NCI-H2107 (cell line): ENCODE data around the gene RYK.
"Not testable (repeated sequence)": the region's sequence is repeated elsewhere in the genome, so short reads cannot be mapped to it uniquely, and the experiment has no call there.

ENCODE experiments used
- DNase-seq: peaks from one replicate; lab custom pipeline; 2025; lab: John Stamatoyannopoulos, UW

RYK gene

DNA sequence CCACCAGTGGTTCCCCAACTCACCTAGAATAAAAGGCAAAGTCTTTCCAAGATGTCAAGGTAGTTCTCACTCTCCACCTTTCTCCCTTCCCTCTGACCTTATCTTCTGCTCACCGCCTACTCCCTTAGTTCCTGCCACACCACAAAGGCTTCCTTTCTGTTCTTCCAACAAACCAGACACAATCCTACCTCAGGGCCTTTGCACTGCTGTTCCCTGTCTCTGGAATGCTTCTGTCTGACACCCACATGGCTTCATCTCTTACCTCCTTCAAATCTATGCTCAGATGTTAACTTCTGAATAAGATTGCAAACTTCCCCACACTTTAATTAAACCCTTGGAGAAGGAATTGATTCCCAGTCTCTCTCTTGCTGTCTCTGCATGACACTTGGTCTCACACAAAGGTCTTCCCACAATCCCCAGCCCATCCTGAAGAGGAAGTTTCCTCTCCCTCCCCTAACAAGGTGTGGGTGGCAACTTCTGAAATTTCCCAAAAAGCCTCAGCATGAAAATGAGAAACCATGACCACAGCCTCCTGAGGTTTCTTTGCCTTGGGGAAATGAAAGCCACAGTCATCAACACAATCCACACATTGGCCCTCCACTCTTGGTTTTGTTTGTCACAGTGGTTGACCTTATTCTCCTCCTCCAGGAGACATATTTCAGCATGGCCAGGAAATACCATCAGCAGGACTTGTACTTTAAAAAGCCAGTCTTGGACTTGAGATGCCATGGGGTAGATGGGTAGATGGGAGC lies 3.0 kb upstream of the RYK start:
- DNase-seq: no peak

DNA sequence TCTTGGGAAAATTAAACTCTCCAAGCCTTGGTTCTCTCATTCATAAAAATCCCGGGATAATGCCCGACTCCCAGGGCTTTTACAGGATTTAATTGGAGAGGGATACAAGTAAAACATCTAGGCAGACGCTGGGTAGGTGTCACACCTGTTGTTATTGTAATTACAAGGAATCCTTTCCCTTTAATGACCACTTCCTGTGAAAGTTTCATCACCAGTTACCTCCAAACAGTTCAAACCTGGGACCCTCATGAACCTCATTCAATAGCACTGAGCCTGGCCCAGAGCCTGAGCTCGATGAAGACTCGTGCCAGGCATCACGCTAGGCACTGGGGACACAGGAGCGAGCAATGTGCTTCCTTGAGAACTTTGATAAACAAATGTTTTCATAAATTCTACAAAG lies 2.1 kb upstream of the RYK start:
- DNase-seq: no peak

DNA sequence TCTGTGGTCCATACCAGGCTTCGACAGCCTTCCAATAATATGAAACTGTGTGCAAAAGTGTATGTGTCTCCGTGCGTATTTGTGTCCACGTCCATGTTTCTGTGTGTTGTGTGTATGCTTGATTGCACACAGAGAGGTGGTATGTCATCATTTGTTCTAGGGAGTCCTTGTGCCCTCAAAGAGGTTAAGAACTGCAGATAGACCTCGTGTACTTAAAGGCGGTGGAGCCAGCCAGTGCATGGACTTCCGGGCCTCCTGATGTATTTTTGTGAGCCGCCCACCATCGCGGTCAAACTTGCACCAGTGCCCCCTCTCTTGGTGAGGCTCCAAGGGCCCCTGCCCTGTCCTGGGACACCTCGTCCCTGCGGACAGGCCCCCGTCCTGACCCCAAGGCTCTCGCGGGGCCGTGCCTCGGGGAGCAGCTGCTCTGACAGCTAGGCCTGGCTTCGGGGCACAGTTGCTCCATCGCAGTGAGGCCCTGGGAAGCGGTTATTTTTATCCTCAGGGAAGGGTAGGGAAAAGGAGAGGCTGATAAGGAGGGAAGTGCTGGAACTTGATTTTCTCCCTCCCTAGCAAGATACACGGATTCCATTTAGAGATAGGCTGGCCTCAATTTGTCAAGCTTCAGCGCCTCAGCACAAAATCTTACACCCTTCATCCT lies 1.2 kb upstream of the RYK start:
- DNase-seq: no peak

DNA sequence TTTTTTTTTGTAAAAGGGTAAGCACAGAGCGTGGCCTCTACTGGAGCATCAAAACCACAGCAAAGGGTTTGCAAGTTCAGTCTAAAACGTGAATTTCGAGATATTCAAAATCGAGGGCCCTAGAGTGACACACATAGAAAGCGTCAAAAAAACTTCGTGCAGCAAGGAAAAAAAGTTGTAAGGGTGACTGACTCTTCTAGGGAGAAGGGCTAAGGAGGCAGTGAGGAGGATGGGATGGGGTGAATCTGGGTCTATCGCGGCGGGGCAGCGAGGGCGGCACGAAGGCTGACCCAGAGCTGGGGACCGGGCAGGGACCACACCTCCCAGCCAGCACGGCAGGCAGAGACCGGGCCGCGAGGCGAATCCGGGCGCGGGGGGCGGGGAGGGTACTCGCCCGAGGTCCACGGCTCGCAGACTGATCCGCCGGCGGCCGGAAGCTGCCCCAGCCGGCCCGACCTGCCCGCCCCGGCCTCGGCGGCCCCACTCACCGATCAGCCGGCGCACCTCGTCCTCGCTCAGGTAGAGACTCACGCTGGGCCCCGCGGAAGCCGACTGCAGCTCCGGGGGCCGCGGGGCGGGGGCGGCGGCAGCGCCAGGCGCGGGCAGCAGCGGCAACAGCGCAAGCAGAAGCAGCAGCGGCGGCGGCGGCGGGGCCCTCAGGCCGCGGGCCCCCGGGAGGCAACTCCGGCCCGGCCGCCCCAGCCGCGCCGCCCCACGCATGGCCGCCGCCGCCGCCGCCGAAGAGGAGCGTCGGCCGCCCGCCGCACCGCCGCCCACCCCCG lies 533 bp downstream of the RYK start:
- DNase-seq: no peak

DNA sequence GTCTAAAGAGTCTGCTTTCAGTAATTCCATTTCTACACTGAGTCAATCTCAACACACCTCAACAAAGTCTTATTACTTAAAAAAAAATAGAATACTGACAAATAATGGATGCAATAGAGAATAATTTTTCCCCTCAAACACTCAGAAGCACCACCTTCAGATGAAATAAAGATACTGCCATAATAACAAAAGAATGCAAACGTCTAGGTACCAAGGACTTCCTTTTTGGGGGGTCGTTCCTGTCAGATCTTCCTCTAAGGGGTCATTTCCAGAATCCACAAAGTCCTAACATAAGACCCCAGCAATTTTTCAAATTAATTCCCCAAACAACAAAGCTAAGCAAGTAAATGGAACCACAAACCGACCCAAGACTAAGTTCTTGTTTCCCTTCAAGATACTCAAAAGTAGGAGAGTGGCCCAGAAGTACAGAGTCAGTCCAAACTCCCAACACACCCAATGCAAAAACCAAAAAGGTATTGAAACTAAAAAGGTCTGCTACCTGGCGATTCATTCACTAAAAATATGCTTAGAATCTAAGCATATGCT lies 1.3 kb downstream of the RYK start:
- no peak for DNase-seq

DNA sequence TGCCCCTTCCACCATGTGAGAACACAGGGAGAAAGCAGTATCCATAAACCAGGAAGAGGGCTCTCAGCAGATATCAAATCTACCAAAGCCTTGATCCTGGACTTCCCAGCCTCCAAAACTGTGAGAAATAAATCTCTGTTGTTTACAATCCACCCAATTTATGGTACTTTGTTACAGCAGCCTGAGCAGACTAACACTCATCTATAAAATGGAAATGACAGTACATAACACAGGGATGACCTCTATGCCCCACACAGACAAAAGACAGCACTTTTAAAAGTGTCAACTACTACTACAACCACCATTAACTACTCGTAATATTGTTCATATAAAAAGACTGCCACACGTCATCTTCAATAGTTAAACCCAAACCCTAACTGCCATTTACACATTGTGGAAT lies 5.7 kb downstream of the RYK start:
- DNase-seq: no peak

DNA sequence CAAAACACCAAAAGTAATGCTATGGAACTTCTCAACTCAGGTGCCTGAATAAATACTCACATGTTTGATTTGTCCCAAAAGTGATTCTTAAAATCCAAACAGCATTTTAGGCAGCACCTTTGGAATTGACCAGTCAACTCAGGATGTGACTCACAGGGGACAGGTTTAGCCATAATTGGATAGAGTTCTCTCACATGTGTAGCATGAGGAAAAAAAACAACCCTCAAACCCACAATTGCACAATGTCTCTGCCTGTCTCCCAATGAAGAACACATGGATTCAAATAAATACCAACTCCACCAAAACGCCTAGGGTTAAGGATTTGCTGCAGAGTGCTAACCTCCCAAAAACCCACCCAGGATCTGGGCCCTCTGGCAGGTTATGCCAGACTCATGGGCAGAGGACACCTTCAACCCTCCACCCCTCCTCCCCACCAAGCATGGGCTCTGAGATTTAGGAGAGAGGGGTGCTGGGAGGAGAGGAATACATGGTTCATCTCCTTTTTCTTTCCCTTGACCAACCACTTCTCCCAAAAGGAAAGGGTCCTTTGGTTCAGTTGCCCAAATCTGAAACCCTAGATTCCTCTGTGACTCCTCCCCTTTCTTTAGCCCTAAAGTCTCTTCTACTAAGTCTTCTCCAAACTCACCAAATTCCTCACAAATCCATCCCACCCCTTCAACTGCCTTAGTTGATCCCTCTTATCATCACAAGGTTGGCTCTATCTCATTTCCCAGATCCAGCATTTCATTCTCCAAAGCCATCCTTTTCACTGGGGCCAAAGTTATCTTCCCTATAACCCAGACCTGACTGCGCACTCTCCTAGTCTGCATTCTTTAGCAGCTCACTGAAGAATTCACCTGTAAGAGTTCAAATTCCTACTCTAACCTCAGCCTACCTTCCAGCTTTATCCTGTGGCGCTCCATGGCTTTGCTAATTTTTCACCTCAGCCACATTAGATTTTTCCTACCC lies 7.7 kb downstream of the RYK start:
- DNase-seq: no peak

DNA sequence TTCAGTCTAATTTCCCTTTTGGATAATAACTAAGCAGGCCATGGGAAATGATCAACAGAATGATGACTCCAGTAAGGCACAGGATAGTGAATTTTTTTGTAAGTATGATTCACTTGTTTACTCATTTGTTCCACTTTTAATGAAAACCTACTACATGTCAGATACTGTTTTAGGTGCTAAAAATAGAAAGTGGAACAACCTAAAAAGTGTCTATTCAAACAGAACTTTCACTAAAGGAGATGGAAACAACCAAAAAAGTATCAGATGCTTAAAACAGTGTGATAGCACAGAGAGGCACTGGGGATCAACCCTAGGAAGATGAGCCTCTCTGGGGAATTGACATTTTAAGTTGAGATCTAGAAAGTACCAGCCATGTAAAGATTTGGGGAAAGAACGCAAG lies 11.1 kb downstream of the RYK start:
- DNase-seq: no peak

DNA sequence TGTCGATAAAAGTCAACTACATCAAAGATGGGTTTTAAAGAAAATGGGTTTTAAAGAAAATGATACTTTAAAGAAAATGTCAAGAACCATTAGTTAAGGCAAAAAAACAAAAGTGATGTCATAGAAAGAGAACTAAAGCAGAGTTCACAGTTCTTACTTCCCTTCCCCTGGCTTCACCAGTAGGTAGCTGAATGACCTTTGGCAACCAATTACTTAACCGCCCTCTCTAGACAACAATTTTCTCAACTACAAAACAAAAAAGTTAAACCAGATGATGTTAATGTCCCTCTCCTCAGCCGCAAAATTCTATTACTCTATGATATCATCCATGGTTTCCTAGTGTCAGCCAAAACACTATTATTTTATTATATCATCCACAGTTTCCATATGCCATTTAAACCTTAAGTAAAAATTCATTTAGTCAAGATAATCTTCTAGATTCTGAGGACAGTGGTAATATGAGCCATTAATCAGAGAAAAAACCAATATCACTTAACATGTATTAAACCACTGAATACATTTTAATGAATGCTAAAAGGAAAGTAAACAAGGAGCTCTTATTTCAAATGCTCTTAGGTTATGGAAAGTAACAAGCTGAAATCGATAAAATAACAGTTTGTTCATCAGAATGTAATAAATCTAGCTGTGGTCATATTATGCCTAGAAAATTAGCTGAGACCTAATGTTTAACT lies 13.1 kb downstream of the RYK start:
- DNase-seq: no peak

DNA sequence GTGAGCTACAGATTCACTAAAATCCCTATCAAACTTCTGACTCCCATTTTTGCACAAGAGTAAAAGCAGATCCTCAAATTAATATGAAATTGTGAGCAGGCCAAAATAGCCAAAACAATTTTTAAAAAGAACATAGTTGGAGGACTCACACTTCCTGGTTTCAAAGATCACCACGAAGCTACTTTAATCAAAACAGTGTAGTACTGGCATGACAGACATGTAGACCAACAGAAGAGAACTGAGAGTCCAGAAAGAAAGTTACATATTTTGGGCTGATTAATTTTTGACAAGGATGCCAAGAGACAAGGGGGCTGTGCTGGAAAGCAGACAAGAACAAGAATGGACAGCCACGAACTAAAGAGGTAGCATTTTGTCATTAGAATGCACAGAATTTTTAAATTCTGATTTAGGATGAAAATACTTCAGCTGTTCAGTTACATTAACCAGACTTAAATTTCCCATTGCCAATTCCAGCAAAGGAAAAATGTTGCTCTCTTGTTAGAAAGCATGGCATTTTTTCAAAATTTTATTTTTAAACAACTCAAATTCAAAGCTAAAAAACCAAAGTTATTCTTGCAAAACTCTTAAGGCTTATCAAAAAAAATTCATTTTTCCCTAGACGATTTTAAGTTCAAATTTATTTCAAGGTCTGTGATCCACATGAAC lies 14.0 kb downstream of the RYK start:
- no peak for DNase-seq

DNA sequence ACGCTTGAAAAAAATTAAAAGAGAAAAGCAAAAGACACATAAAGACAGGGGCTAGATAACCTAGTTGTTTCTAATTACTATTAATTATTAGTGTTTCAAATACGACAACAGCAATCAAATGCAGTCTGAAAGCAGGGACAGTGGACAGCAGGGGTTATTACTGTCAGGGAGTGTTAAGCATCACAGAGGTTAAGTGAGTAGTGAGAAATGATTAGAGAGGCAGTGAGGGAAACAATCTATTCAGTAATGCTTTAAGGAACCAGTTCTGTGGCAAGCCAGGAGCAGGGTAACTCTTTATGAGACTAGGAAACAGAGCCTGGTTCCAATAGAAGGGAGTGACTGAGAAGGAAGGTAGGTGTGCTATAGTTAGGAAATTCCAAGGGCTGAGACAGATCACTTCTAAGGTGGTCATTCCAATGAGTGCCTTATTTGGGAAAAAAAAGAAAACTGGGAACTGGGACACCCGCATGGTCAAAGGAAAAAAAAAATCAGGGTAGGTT lies 15.0 kb downstream of the RYK start:
- no peak for DNase-seq

DNA sequence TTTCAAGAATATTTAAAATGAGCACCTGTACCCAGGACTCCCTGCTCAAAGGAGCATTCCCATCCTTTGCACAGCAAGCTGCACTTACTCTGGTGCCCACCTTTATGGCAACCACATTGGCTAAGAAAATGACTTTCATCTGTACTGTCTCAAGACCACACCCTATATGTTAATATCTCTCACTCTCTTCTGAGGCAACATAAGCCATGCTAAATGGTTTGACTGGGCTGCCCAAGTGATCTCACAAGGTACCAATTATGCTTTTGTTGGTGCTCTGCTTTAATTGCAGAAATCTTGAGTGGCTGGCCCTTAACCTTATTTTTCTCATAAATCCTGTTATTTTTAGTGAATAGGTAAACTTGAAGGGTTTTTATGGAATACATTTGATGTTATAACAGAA lies 17.7 kb downstream of the RYK start:
- no peak for DNase-seq

DNA sequence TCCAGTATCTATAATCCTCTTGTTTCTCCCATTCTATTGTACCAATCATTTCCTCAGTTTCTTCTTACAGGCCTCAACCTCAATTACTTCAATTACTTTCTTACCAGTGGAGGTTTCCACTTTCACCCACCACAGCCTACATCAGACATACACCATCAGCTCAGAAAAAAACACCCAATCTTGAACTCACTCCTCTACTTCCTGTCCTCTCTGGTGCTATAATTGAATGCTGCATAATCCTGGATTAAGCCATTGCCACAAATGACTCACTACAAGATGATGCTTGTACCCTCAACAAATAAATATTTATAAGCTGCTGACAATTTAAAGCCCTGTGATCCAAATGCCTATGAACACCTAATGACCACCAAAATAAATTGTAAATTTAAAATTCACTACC lies 18.5 kb downstream of the RYK start:
- no peak for DNase-seq

DNA sequence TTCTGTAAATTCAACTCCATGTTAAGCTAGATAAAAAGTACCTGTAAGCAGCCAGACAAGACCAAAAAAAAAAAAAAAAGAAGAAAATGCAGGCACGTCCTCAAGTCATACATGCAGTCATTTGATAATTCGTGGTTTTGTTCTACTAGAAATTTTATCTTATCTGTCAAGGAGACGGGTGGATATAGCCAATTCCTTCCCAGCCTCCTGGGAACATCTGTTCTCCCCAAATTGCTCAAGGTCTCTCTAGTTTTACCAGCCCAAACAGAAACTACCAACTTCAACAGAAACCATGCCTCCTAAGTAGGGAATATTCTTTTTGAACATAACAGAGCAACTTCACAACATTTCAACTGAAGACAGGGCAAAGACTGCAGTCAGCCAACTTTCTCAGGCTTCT lies 19.5 kb downstream of the RYK start:
- DNase-seq: no peak

DNA sequence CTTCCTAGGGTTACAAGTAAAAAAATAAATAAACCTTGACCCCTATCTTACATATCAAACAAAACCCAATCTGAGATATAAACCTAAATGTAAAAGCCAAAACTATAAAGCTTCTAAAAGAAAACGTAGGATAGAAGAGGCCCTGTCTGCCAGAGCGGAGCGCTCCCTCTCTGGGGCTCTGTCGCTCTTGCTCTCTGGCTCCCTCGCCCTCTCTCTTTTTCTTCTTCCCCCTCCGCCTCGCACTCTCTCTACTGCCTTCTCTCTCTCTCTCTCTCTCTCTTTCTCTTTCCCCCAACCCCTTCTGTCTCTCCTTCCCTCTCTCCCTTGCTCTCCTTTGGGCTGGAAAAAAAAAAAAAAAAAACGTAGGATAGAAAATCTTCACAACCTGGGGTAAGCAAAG lies 21.6 kb downstream of the RYK start:
- no peak for DNase-seq

DNA sequence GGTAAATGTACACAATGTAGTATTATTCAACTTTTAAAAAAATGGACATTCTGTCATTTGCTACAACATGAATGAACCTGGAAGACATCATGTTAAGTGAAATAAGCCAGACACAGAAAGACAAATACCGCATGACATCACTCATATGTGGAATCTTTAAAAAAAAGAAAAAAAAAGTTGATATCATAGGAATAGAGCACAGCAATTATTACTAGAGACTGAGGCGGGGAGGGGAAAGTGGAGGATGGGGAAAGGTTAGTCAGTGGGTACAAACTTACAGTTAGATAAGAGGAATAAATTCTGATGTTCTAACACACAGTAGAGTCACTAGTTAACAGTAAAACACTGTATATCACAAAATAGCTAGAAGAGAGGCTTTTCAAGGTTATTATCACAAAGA lies 22.2 kb downstream of the RYK start:
- no peak for DNase-seq

DNA sequence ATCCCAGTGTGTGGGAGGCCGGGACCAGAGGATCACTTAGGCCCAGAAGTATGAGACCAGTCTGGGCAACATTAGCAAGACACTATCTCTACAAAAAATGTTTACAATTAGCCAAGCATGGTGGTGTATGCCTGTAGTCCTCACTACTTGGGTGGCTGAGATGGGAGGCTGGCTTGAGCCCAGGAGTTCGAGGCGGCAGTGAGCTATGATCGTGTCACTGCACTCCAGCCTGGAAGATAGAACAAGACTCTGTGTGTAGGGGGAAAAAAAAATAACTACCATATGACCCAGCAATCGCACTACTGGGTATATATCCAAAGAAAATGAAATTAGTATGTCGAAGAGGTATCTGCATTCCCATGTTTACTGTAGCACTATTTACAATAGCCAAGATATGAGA lies 22.6 kb downstream of the RYK start:
- DNase-seq: no peak

DNA sequence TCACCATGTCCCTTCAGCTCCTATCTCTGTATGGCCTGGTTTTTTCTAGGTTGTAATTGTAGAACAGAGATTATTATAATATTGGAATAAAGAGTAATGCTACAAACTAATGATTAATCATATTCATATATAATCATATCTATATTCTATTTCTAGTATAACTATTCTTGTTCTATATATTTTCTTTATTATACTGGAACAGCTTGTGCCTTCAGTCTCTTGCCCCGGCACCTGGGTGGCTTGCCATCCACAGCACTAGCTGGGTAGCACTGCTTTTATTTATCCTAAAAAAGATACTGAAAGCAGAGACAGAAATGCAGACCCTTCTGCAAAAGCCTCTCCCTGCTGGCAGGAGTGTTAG lies 25.9 kb downstream of the RYK start:
- DNase-seq: not testable (repeated sequence)

DNA sequence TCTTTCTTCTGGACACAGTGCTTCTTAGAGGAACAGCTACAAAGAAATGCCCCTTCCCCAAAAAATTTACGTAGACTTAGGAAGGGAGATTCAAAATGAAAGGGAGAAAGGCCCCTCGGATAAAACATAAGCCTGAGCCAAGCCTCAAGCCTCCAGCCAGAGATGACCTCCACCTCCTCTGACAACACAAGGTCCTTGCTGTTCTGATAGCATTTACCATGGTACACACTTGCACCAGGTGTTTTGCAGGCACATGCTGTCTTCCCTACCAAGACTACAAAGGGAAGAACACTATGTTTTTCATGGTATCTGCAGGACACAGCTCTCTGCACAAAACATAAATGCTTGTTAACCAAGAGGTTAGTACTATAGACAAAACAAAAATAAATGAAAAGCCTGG lies 27.8 kb downstream of the RYK start:
- no peak for DNase-seq

DNA sequence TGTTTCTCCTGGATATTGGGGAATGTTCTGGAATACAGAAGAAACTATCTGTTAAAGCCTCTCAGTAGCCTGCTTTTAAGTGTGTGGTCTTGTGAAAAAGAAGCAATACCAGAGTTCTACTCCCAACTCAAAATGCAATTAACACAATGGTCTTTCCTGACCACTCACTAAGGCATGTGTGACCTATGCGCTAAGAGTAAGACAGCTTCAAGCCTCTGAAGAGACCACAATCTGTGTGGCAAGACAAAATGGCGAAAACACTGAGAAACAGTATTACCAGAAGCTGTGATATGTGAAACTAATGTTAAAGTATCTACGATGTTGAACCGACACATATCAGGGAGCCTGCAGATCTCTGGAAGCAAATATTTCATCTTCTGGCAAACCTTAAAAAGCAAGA lies 33.8 kb downstream of the RYK start:
- DNase-seq: no peak
